Subcutaneous adipose tissue (tissue), 4 donors: Measurements from ENCODE around the gene CRYBB3. TPM values are rescaled to one million over a fixed set of nuclear protein-coding genes. Genes with fewer than 3 reads are reported as not detected.

Experiments used
- total RNA-seq, 4 donors: library from RNA; depleted of rRNA; stranded (reverse); fragments of >200 nt; gene quantifications; one replicate each; pipeline ENCODE4 v1.1.0, GENCODE V29; 2016
- TF ChIP-seq, protein P1 (sequence below): fragments of 450-650 bp; IDR thresholded peaks from one replicate; pipeline ENCODE4 v1.5.1; 2016; ENCODE audit warnings: low read depth, mild to moderate bottlenecking, control low read depth, antibody characterized with exemption, moderate library complexity

The CRYBB3 gene
- total RNA-seq, 4 donors from 2014 or later, result not detected

DNA sequence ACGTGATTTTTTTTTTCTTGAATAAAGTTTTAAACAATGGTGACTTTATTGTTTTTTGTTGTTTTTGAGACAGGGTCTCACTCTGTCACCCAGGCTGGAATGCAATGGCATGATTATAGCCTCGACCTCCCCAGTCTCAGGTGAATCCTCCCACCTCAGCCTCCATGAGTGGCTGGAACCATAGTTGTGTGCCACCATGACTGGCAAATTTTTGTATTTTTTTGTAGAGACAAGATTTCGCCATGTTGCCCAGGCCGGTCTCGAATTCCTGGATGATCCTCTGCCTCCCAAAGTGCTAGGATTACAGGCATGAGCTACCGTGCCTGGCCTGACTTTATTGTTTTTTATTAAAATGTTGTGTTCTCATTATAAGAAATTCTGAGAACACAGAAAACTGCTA lies 12.2 kb upstream of the CRYBB3 start:
- TF ChIP-seq, protein P1, sequence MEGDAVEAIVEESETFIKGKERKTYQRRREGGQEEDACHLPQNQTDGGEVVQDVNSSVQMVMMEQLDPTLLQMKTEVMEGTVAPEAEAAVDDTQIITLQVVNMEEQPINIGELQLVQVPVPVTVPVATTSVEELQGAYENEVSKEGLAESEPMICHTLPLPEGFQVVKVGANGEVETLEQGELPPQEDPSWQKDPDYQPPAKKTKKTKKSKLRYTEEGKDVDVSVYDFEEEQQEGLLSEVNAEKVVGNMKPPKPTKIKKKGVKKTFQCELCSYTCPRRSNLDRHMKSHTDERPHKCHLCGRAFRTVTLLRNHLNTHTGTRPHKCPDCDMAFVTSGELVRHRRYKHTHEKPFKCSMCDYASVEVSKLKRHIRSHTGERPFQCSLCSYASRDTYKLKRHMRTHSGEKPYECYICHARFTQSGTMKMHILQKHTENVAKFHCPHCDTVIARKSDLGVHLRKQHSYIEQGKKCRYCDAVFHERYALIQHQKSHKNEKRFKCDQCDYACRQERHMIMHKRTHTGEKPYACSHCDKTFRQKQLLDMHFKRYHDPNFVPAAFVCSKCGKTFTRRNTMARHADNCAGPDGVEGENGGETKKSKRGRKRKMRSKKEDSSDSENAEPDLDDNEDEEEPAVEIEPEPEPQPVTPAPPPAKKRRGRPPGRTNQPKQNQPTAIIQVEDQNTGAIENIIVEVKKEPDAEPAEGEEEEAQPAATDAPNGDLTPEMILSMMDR, result no peak

DNA sequence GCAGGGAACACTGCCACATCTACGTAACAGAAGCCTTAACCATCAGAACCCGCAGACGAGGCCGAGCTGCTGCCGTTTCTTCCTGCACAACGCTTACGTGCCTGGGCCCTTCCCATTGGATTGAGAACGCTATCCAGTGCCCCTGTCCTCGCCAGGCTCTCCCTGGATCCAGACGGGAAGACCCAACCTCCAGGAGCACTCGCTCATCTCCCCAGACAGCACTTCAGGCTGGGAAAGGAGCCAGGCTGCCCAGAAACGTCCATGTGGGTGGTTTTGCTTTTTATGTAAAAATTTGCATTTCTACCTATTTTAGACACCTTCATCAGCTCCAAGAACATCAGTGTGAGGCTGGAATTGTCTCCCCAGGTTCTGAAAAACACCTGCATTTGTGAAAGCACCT lies 7.3 kb upstream of the CRYBB3 start:
- TF ChIP-seq, protein P1, result no peak

DNA sequence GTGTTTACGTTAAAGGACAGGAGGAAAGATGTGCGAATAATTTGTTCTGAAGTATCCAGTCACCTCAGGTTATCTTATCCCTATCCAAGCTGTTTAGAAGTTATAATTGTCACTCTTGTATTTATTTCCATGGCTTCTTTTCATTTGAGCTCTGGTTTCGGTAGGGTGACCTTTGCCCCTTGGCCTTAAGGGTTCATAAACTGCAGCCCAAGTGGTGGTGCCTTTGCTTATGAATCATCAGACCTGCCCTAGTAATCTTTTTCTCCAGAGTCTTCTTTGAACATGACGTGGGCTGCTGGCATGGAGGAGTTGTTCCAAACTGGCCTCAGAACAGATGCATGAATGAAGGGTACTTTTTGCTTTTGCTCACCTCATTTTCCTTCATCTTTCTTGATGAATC lies 6.5 kb upstream of the CRYBB3 start:
- TF ChIP-seq, protein P1, result no peak

DNA sequence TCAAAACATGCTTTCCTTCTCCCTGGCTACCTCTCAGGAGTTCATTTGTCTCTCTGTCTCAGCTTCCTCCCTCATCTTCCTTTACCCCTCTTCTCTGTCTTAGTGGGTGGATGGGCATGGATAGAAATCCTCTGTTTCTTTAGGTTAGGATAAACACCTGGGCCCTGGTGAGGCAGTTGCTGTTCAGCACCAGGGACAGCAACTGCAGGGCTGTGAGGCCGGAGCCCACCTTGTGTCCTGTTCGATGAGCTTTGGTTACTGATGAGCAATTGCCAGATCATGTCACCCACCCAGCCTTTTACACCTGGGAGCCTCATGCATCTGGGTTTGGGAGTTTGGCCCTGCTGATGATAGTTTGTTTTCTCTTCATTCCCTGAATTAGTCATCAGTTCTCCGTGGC lies 6.1 kb upstream of the CRYBB3 start:
- TF ChIP-seq, protein P1, result no peak

DNA sequence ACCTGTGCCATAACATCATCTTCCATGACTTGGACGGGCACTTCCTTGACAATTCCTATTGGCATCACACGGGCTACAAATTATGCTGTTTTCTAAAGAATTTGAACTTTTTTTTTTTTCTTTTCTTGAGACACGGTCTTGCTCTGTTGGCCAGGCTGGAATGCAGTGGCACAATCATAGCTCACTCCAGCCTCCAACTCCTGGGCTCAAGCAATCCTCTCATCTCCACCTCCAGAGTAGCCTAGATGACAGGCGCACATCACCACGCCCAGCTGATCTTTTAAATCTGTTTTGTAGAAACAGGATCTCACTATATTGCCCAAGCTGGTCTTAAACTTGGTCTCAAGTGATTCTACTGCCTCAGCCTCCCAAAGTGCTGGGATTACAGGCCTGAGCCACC lies 3.3 kb upstream of the CRYBB3 start:
- TF ChIP-seq, protein P1, result no peak

DNA sequence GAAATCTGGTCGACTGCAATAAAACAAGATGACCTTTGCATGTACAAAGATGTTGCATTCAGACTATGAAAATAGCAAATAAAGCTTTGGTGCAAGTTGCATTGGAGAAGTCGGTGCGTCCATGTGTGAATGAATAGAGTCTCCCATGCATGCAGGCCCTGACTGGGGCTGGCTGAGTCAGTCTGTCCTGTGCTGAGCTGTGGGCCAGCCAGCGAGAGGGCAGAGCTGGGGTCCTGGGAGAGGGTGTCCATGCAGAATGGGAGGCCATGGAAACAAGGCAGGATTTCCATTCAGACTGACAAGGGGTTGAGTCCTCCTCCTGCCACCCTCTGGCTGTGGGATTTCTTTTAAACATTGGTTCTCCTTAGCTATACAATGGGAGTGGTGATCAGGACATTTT lies 2.3 kb upstream of the CRYBB3 start:
- TF ChIP-seq, protein P1, result no peak

DNA sequence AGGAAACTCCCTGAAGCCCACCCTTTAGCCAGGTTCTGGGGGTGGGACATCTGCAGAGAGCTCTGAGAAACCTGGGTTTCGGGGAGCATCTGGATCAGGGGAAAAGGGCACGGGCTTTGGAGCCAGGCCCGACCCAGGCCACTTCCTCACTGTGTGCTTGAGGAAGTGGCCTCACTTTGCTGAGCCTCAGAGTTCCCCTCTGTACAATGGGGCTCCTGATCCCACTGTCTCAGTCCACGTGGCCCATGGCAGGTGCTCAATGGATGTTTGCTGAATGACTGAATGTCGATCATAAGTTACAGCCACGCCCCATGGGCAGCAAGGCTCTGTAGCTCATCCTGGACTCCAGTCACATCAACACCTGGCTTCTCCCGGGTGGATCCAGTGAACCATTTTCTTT lies 1.3 kb downstream of the CRYBB3 start:
- TF ChIP-seq, protein P1, result no peak
